HG02798 (cell line): ENCODE results near the gene LRRK1.

Experiments
- ATAC-seq: cut with Tn5 transposase; IDR thresholded peaks from one replicate; pipeline ENCODE4 v1.9.1; 2021; ENCODE audit warnings: mild to moderate bottlenecking; ENCODE audit not compliant: unreplicated experiment, poor library complexity

Gene LRRK1

GRCh38 chr15:101049856-101050622, 130.9 kb downstream of the LRRK1 start:
- no peak for ATAC-seq

GRCh38 chr15:101050623-101051290, 131.6 kb downstream of the LRRK1 start:
- ATAC-seq: no peak

- no peak for ATAC-seq
Observed at GRCh38 chr15:101051291-101052030, 132.3 kb downstream of the LRRK1 start.

- ATAC-seq: no peak
Observed at GRCh38 chr15:101052031-101052620, 133.0 kb downstream of the LRRK1 start.

GRCh38 chr15:101052681-101053121, 133.5 kb downstream of the LRRK1 start:
- ATAC-seq: no peak

GRCh38 chr15:101053261-101053660, 134.1 kb downstream of the LRRK1 start:
- no peak for ATAC-seq

GRCh38 chr15:101054116-101054515, 135.0 kb downstream of the LRRK1 start:
- no peak for ATAC-seq

- ATAC-seq: no peak
Observed at GRCh38 chr15:101054991-101055390, 135.8 kb downstream of the LRRK1 start.

GRCh38 chr15:101055411-101055810, 136.3 kb downstream of the LRRK1 start:
- no peak for ATAC-seq

- no peak for ATAC-seq
Observed at GRCh38 chr15:101056366-101057334, 137.5 kb downstream of the LRRK1 start.

GRCh38 chr15:101057841-101058407, 138.8 kb downstream of the LRRK1 start:
- no peak for ATAC-seq

GRCh38 chr15:101058735-101059134, 139.6 kb downstream of the LRRK1 start:
- ATAC-seq: no peak

- ATAC-seq: no peak
Observed at GRCh38 chr15:101059381-101060341, 140.5 kb downstream of the LRRK1 start.

GRCh38 chr15:101060576-101061551, 141.7 kb downstream of the LRRK1 start:
- ATAC-seq: no peak

- ATAC-seq: no peak
Observed at GRCh38 chr15:101062063-101062462, 142.9 kb downstream of the LRRK1 start.

GRCh38 chr15:101062471-101063171, 143.5 kb downstream of the LRRK1 start:
- ATAC-seq: no peak
